ENCODE results near the gene MAFG. TPM values are rescaled to one million over a fixed set of nuclear protein-coding genes. Genes with fewer than 3 reads are reported as not detected.
A peak's percentile ranks its signal among the peaks of the same experiment; 100 is the strongest.

Gene MAFG
- total RNA-seq, 4 donors from 2014 or later, result 37.1 to 65.5 (median 51.9) TPM

DNA sequence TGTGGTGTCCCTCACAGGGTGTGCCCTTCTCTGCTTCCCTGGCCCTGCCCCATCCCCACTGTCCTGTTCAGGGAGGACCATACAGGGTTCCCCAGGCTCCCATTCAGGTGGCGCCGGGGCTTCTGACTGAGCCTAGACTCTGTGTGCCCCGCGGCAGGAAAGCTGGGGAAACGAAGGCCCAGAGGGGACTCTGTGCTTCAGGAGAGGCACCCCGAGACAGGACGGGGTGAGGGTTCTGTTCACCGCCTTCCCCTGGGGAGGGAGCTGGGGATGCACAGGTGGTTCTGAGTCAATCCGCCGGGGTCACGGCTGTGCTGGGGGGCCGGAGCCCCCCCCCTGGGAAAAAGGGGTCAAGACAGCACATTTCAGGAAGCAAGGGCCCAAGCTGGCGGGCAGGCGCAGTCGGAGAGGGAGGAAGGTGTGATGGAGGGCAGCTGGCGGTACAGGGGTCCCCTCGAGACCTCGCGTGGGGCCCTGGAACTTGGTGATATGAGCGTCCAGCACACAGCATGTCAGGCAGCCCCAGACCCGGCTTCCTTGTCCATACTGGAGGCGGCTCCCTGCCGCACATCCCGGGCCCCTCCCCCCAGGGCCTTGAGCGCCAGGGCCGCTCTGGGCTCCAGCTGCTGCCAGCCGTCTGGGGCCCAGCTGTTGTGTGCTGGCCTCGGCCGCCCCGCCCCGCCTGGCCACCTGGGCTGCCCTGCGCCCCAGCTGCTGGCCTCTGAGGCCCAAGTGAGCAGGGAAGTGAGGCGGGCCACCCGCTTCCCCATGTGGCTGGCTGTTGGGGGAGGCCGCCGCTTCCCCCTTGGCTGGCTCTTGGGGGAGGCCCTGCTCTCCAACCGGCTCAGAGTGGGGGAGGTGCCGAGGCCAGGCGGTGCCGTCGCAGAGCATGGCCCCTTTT is 39.1 kb upstream of the MAFG start:
- peaks cover 16 to 27% of the 10 kb centered on the region in 2 donors for H3K4me1 ChIP-seq
- no peak for ATAC-seq
- no peak overlapping the region for H3K4me3 ChIP-seq
- in situ Hi-C loops (cut with MboI; ENCODE audit: low sequenced_read_pairs in 4 of 4), result no loop called here
- intact Hi-C loops (cut with DNase I; ENCODE audit: low total_unique reads), result no loop called here
- no peaks in the 10 kb centered on the region for H3K9me3 ChIP-seq
- no peaks in the 10 kb centered on the region for H3K36me3 ChIP-seq
- DNase-seq, result no peak
- peaks cover 0 to 6% (median 3%) of the 10 kb centered on the region in 3 donors for H3K27me3 ChIP-seq
- no peak for TF ChIP-seq POLR2A (IDR thresholded peaks at IDR 0.05)
- TF ChIP-seq, protein P1, sequence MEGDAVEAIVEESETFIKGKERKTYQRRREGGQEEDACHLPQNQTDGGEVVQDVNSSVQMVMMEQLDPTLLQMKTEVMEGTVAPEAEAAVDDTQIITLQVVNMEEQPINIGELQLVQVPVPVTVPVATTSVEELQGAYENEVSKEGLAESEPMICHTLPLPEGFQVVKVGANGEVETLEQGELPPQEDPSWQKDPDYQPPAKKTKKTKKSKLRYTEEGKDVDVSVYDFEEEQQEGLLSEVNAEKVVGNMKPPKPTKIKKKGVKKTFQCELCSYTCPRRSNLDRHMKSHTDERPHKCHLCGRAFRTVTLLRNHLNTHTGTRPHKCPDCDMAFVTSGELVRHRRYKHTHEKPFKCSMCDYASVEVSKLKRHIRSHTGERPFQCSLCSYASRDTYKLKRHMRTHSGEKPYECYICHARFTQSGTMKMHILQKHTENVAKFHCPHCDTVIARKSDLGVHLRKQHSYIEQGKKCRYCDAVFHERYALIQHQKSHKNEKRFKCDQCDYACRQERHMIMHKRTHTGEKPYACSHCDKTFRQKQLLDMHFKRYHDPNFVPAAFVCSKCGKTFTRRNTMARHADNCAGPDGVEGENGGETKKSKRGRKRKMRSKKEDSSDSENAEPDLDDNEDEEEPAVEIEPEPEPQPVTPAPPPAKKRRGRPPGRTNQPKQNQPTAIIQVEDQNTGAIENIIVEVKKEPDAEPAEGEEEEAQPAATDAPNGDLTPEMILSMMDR (IDR thresholded peaks at IDR 0.05 in 4 of 5, conservative IDR thresholded peaks at IDR 0.05 in 1 of 5), result no peak
- H3K27ac ChIP-seq, result peak overlapping the region in 2 of 4 donors; percentile 69 to 82

- in situ Hi-C loops (cut with MboI; ENCODE audit: low sequenced_read_pairs in 4 of 4) (loop anchor here in 1 of 4 donors (5.0 kb wide), 1 partner anchor 58 kb away; the partner anchor contains the start of genes CENPX and LRRC45), intact Hi-C loops (cut with DNase I; ENCODE audit: low total_unique reads) (no loop called here)
- H3K36me3 ChIP-seq, result no peaks in the 10 kb centered on the region
- DNase-seq (no peak), ATAC-seq (no peak)
- H3K27me3 ChIP-seq, result peaks cover 7 to 13% (median 12%) of the 10 kb centered on the region in 3 donors
- peaks cover 17 to 32% of the 10 kb centered on the region in 2 donors for H3K4me1 ChIP-seq
- H3K4me3 ChIP-seq, result no peak overlapping the region
- H3K9me3 ChIP-seq, result no peaks in the 10 kb centered on the region
- no peak for TF ChIP-seq POLR2A (IDR thresholded peaks at IDR 0.05)
- TF ChIP-seq, protein P1 (IDR thresholded peaks at IDR 0.05 in 4 of 5, conservative IDR thresholded peaks at IDR 0.05 in 1 of 5), result no peak
- no peak overlapping the region for H3K27ac ChIP-seq
Measured at GRCh38 chr17:81964081-81964849, 36.7 kb upstream of the MAFG start.

- Histone ChIP-seq H3K36me3 (no peaks in the 10 kb centered on the region), H3K27ac (peak overlapping the region; percentile 61 to 90 (median 82)), H3K27me3 (peaks cover 7 to 24% (median 19%) of the 10 kb centered on the region in 3 donors), H3K9me3 (no peaks in the 10 kb centered on the region), H3K4me1 (peaks cover 12 to 28% of the 10 kb centered on the region in 2 donors), H3K4me3 (peak overlapping the region in 3 of 4 donors; percentile 4 to 46 (median 44))
- peak in 1 of 2 donors; percentile 64 for DNase-seq
- ATAC-seq, result peak; percentile 38 to 40
- intact Hi-C loops (cut with DNase I; ENCODE audit: low total_unique reads) (loop anchor here (2.0 kb wide), 1 partner anchor 14 kb away; the partner anchor contains the start of gene ASPSCR1), in situ Hi-C loops (cut with MboI; ENCODE audit: low sequenced_read_pairs in 4 of 4) (loop anchor here in 1 of 4 donors (5.0 kb wide), 1 partner anchor 60 kb away; the partner anchor contains the start of genes CENPX and LRRC45)
- TF ChIP-seq, protein P1 (IDR thresholded peaks at IDR 0.05 in 4 of 5, conservative IDR thresholded peaks at IDR 0.05 in 1 of 5), result no peak
- TF ChIP-seq POLR2A (IDR thresholded peaks at IDR 0.05), result peak in 1 of 2 donors; percentile 49
Measured at GRCh38 chr17:81962499-81963441, 35.2 kb upstream of the MAFG start.

Measured in gastrocnemius medialis (tissue), 4 donors.